Measurements from ENCODE around the gene N4BP2L1.

The N4BP2L1 gene

GRCh38 chr13:32427852-32428580 lies at the start of gene N4BP2L1:
Gene N4BP2L1 (minus strand): TSS chr13:32428130. CDS start chr13:32428082, 48 bp downstream.
- DNase-seq: peak; percentile 83

- no peak for DNase-seq
Observed at GRCh38 chr13:32476892-32477291, 49.0 kb upstream of the N4BP2L1 start.

- DNase-seq: no peak
Observed at GRCh38 chr13:32476021-32476731, 48.2 kb upstream of the N4BP2L1 start.

- DNase-seq: no peak
Observed at GRCh38 chr13:32474999-32475792, 47.3 kb upstream of the N4BP2L1 start.

- no peak for DNase-seq
Observed at GRCh38 chr13:32473650-32474049, 45.7 kb upstream of the N4BP2L1 start.

GRCh38 chr13:32472194-32472621 lies 44.3 kb upstream of the N4BP2L1 start:
- DNase-seq: no peak

GRCh38 chr13:32471187-32471922 lies 43.4 kb upstream of the N4BP2L1 start:
- DNase-seq: no peak

GRCh38 chr13:32468502-32469142 lies 40.7 kb upstream of the N4BP2L1 start:
- no peak for DNase-seq

GRCh38 chr13:32456591-32456990 lies 28.7 kb upstream of the N4BP2L1 start:
- DNase-seq: no peak

GRCh38 chr13:32455594-32455903 lies 27.6 kb upstream of the N4BP2L1 start:
- no peak for DNase-seq

GRCh38 chr13:32454886-32455593 lies 27.1 kb upstream of the N4BP2L1 start:
- no peak for DNase-seq

GRCh38 chr13:32453981-32454380 lies 26.1 kb upstream of the N4BP2L1 start:
- no peak for DNase-seq

GRCh38 chr13:32448972-32449371 lies 21.0 kb upstream of the N4BP2L1 start:
- no peak for DNase-seq

GRCh38 chr13:32447894-32448623 lies 20.1 kb upstream of the N4BP2L1 start:
- no peak for DNase-seq

- DNase-seq: no peak
Observed at GRCh38 chr13:32446773-32447465, 19.0 kb upstream of the N4BP2L1 start.

- no peak for DNase-seq
Observed at GRCh38 chr13:32446220-32446619, 18.3 kb upstream of the N4BP2L1 start.

- DNase-seq: no peak
Observed at GRCh38 chr13:32445461-32445860, 17.5 kb upstream of the N4BP2L1 start.

- DNase-seq: peak; percentile 32
Observed at GRCh38 chr13:32443111-32443510, 15.2 kb upstream of the N4BP2L1 start.

GRCh38 chr13:32438871-32439270 lies 10.9 kb upstream of the N4BP2L1 start:
- no peak for DNase-seq

- DNase-seq: no peak
Observed at GRCh38 chr13:32432856-32433255, 4.9 kb upstream of the N4BP2L1 start.

Data from activated naive CD4-positive, alpha-beta T cell treated with anti-CD3 and anti-CD28 coated beads, Interleukin-2, amount 50 U/mL, for 16 hours (primary cell).